ENCODE data around the gene MRPL52. TPM values are rescaled to one million over a fixed set of nuclear protein-coding genes. Genes with fewer than 3 reads are reported as not detected.
"Not testable (repeated sequence)": the region's sequence is repeated elsewhere in the genome, so short reads cannot be mapped to it uniquely, and the experiment has no call there.

Gene MRPL52
- total RNA-seq, 1 experiment from 2014 or later: 180 TPM

DNA sequence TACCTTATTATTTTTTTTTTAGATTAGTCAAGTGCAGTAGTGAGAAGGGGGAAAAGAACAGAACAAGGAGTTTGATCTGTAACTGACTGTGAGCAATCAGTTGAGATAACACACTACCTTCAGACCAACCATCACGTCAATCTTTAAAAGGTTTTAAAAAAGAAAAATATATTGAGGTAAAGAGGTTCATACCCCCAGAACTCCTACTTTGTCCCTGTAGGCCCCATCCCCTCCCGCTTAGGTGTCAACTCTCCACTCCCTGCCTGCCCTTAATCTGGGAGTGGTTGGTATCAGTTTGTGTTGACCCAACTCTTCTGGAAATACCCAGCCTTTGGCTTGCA, 22.9 kb downstream of the MRPL52 start:
- Histone ChIP-seq H3F3A (ENCODE audit: low read length, unreplicated experiment) (no peaks in the 10 kb centered on the region), H3K4me1 (ENCODE audit: insufficient read depth, low read length) (peaks cover 45% of the 10 kb centered on the region), H2AFZ (ENCODE audit: low read length) (peak overlapping the region; percentile 90), H3K9me2 (replicated peaks; ENCODE audit: low read length) (no peaks in the 10 kb centered on the region), H3K4me2 (ENCODE audit: low read length) (peak overlapping the region; percentile 89; the same call in 1 of the 2 replicates), H3K9ac (ENCODE audit: low read length) (peak overlapping the region; percentile 74), H3K27me3 (ENCODE audit: low read length) (no peaks in the 10 kb centered on the region), H3K79me2 (ENCODE audit: low read length) (no peaks in the 10 kb centered on the region), H4K20me1 (ENCODE audit: low read length) (no peaks in the 10 kb centered on the region), H3K27ac (ENCODE audit: low read length) (peak overlapping the region; percentile 97), H3K36me3 (ENCODE audit: low read depth, low read length) (no peaks in the 10 kb centered on the region), H3K9me3 (ENCODE audit: low read length) (no peaks in the 10 kb centered on the region), H3K4me3 (ENCODE audit: low read length) (no peak overlapping the region)
- DNase-seq (no peak), ATAC-seq (no peak)
- intact Hi-C loops (cut with micrococcal nuclease): loop anchor here (5.0 to 10.0 kb wide), 2 partner anchors 280 to 458 kb away; no protein-coding TSS in a partner anchor
- no peak for TF ChIP-seq EZH2 (IDR thresholded peaks at IDR 0.05; ENCODE audit: low read length, unreplicated experiment)
- TF ChIP-seq EZH2phosphoT487 (IDR thresholded peaks at IDR 0.05; ENCODE audit: borderline replicate concordance, low read length): no peak
- no peak for TF ChIP-seq CTCF (conservative IDR thresholded peaks at IDR 0.05; ENCODE audit: low read depth, low read length)
- ChIA-PET POLR2A (ENCODE audit: unreplicated experiment) (no interaction called here), CTCF (interaction anchor here (1.0 to 3.5 kb wide), 5 partner anchors 17 to 71 kb away, joined by 3 to 37 read pairs (median 5); no protein-coding TSS in a partner anchor)
- no TSS peak for BruUV-seq (replicated peaks)

DNA sequence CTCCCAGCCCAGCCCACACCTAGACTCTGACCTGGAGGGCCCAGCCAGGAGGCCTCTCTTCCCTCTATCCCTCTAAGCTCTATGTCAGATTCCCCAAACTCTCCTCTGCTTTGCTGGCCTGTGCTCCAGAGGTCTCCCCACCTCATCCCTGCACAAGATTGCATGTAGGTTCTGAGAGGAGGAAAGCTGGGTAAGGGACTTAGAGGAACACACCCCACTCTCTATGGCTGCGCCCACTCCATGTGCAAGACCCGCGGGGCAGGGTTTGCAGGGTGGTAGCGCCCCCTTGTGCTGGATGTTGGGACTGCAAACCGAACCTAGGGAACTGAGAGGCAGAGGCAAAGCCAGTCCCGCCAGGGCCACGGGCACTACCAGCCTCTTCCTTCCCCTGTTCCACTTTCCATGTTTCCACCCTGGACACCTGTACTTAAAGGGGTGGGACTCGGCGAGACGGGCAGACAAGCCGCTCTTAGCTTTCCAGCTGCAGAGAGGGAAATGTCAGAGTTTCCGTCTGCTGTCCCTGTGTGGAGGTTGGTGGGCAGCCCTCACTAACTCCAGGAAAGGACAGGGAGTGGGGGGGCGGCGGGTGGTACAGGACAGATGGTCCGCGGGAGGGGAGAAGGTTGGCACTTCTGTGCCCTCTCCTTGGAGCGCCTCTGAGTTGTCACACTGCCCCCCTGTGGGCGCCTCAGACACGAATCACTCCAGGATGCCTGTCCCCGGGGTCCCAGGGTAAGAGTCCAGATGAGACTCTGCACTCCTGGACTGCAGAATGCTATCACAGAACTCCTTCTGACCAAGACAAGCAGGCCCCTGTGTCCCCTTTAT, 23.5 kb downstream of the MRPL52 start:
- H2AFZ ChIP-seq (ENCODE audit: low read length): peak overlapping the region; percentile 90
- no TSS peak for BruUV-seq (replicated peaks)
- ATAC-seq: peak; percentile 68

GRCh38 chr14:22854296-22854695, 24.6 kb downstream of the MRPL52 start:
- ChIA-PET POLR2A (ENCODE audit: unreplicated experiment) (interaction anchor here (0.6 kb wide), 1 partner anchor 265 kb away, joined by 3 read pairs; no protein-coding TSS in a partner anchor), CTCF (interaction anchor here (0.5 kb wide), 1 partner anchor 76 kb away, joined by 3 read pairs; no protein-coding TSS in a partner anchor)
- not testable (repeated sequence) for H4K20me1 ChIP-seq (ENCODE audit: low read length); H3K4me2 ChIP-seq (ENCODE audit: low read length); H3K79me2 ChIP-seq (ENCODE audit: low read length); ATAC-seq; H3K9ac ChIP-seq (ENCODE audit: low read length); H3K9me2 ChIP-seq (replicated peaks; ENCODE audit: low read length); H3F3A ChIP-seq (ENCODE audit: low read length, unreplicated experiment); H3K36me3 ChIP-seq (ENCODE audit: low read depth, low read length); H3K9me3 ChIP-seq (ENCODE audit: low read length); H3K4me3 ChIP-seq (ENCODE audit: low read length); DNase-seq; H2AFZ ChIP-seq (ENCODE audit: low read length); BruUV-seq (replicated peaks); H3K27me3 ChIP-seq (ENCODE audit: low read length); H3K27ac ChIP-seq (ENCODE audit: low read length)
- peaks cover 40% of the 10 kb centered on the region for H3K4me1 ChIP-seq (ENCODE audit: insufficient read depth, low read length)
- intact Hi-C loops (cut with micrococcal nuclease): loop anchor here (5.0 to 10.0 kb wide), 2 partner anchors 282 to 459 kb away; no protein-coding TSS in a partner anchor

More for the DNA sequence above, 23.5 kb downstream of the MRPL52 start:
- H3K79me2 ChIP-seq (ENCODE audit: low read length): no peaks in the 10 kb centered on the region
- no peaks in the 10 kb centered on the region for H3K36me3 ChIP-seq (ENCODE audit: low read depth, low read length)
- H3K4me1 ChIP-seq (ENCODE audit: insufficient read depth, low read length): peaks cover 40% of the 10 kb centered on the region
- peak; percentile 93 for DNase-seq
- H3K4me3 ChIP-seq (ENCODE audit: low read length): peak overlapping the region; percentile 68
- H3K27me3 ChIP-seq (ENCODE audit: low read length): no peaks in the 10 kb centered on the region
- CTCF ChIA-PET: interaction anchor here (0.7 to 3.5 kb wide), 6 partner anchors 18 to 71 kb away, joined by 3 to 37 read pairs (median 4); no protein-coding TSS in a partner anchor
- intact Hi-C loops (cut with micrococcal nuclease): loop anchor here (1.0 to 10.0 kb wide), 7 partner anchors 18 to 458 kb away; partner anchors contain the start of gene LRP10
- no peaks in the 10 kb centered on the region for H3F3A ChIP-seq (ENCODE audit: low read length, unreplicated experiment)
- peak overlapping the region; percentile 74 for H3K9ac ChIP-seq (ENCODE audit: low read length)
- TF ChIP-seq EZH2phosphoT487 (IDR thresholded peaks at IDR 0.05; ENCODE audit: borderline replicate concordance, low read length) (no peak), CTCF (conservative IDR thresholded peaks at IDR 0.05; ENCODE audit: low read depth, low read length) (peak; percentile 94)
- no peaks in the 10 kb centered on the region for H3K9me2 ChIP-seq (replicated peaks; ENCODE audit: low read length)
- peak overlapping the region; percentile 89 for H3K4me2 ChIP-seq (ENCODE audit: low read length)
- no peaks in the 10 kb centered on the region for H4K20me1 ChIP-seq (ENCODE audit: low read length)
- peak overlapping the region; percentile 97 for H3K27ac ChIP-seq (ENCODE audit: low read length)
- H3K9me3 ChIP-seq (ENCODE audit: low read length): no peaks in the 10 kb centered on the region
- POLR2A ChIA-PET (ENCODE audit: unreplicated experiment): no interaction called here

All from PC-3 (cell line).